ENCODE results near the gene ATP8A2.

- TF ChIP-seq CTCF (IDR thresholded peaks at IDR 0.05) (no peak), SIN3A (IDR thresholded peaks at IDR 0.05; ENCODE audit: borderline replicate concordance, insufficient read depth, low read depth, low read length) (no peak), POLR2AphosphoS5 (IDR thresholded peaks at IDR 0.05; ENCODE audit: low read depth, low read length) (no peak), REST (IDR thresholded peaks at IDR 0.05; ENCODE audit: insufficient read depth in 1 of 2, low read depth in 2 of 2, low read length in 1 of 2) (no peak), TCF7L2 (IDR thresholded peaks at IDR 0.05; ENCODE audit: low read depth, low read length) (no peak)
Observed at GRCh38 chr13:25380741-25381324, 9.1 kb downstream of the ATP8A2 start.

Measured in Panc1 (cell line).